Peyer's patch (tissue), 4 donors: ENCODE measurements around the gene LRTM2.

Experiments used
- POLR2A ChIP-seq, 2 donors: fragments of 450-650 bp; IDR thresholded peaks; one replicate each; pipeline ENCODE4 v1.5.1; 2017; ENCODE audit warnings: antibody characterized with exemption in 2 of 2, mild to moderate bottlenecking in 2 of 2, moderate library complexity in 2 of 2
- TF ChIP-seq, protein P1 (sequence below), 6 experiments: fragments of 450-650 bp in 4 of 6; fragments of 200-600 bp in 2 of 6; sonication (generic) in 1 of 6; IDR thresholded peaks; one replicate each; pipeline ENCODE4 v1.5.1; 2017 to 2019; ENCODE audit warnings: antibody characterized with exemption in 6 of 6, mild to moderate bottlenecking in 3 of 6, moderate library complexity in 1 of 6

DNA sequence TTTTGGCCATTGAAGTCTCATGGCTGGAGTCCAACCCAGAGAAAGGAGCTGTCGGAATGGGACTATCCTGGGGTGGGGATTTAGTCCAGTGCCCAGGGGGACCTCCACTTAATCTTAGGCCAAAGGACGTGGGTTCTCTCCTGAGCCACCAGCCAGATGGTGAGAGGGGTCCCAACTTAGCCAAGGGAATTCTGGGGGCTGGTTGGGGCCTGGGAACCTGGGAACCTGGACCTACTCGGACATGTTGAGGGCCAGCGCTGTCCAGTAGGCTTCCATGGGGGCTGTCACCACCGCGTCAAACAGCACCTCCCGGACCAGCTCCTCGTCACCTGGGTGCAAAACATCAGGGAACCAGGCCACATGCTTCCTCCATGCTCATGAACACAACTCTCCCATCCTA, 33.4 kb downstream of the LRTM2 start:
- TF ChIP-seq, protein P1, sequence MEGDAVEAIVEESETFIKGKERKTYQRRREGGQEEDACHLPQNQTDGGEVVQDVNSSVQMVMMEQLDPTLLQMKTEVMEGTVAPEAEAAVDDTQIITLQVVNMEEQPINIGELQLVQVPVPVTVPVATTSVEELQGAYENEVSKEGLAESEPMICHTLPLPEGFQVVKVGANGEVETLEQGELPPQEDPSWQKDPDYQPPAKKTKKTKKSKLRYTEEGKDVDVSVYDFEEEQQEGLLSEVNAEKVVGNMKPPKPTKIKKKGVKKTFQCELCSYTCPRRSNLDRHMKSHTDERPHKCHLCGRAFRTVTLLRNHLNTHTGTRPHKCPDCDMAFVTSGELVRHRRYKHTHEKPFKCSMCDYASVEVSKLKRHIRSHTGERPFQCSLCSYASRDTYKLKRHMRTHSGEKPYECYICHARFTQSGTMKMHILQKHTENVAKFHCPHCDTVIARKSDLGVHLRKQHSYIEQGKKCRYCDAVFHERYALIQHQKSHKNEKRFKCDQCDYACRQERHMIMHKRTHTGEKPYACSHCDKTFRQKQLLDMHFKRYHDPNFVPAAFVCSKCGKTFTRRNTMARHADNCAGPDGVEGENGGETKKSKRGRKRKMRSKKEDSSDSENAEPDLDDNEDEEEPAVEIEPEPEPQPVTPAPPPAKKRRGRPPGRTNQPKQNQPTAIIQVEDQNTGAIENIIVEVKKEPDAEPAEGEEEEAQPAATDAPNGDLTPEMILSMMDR (IDR thresholded peaks at IDR 0.05), result no peak
- no peak for TF ChIP-seq POLR2A (IDR thresholded peaks at IDR 0.05)
